Uterus (tissue), 2 donors: Measurements from ENCODE around the gene KLF15.

Experiments
- CTCF ChIP-seq, 4 experiments: fragments of 200-600 bp in 2 of 4; fragments of 450-650 bp in 2 of 4; sonication (generic) in 2 of 4; IDR thresholded peaks; one replicate each; pipeline ENCODE4 v1.5.1; 2016 to 2019; ENCODE audit warnings: antibody characterized with exemption in 4 of 4, mild to moderate bottlenecking in 2 of 4, moderate library complexity in 1 of 4
- POLR2A ChIP-seq, 2 donors: fragments of 450-650 bp; IDR thresholded peaks; one replicate each; pipeline ENCODE4 v1.6.1; 2016; ENCODE audit warnings: antibody characterized with exemption in 2 of 2, mild to moderate bottlenecking in 1 of 2, moderate library complexity in 1 of 2

GRCh38 chr3:126351086-126351770 is 6.0 kb downstream of the KLF15 start:
- TF ChIP-seq CTCF (IDR thresholded peaks at IDR 0.05): no peak
- no peak for TF ChIP-seq POLR2A (IDR thresholded peaks at IDR 0.05)
